Measurements from ENCODE around the gene RPRD1B.

- no peak for TF ChIP-seq POLR2A (IDR thresholded peaks at IDR 0.05; ENCODE audit: extremely low read depth, insufficient read length)
- TF ChIP-seq MAX (IDR thresholded peaks at IDR 0.05; ENCODE audit: low read depth, low read length): no peak
- TF ChIP-seq CTCF (IDR thresholded peaks at IDR 0.05; ENCODE audit: low read depth, low read length): no peak
Measured at GRCh38 chr20:38050686-38051085, 17.1 kb downstream of the RPRD1B start.
